ENCODE results near the gene VAC14.

GRCh38 chr16:70713824-70714223 lies 87.1 kb downstream of the VAC14 start:
- TF ChIP-seq POLR2A (IDR thresholded peaks at IDR 0.05): no peak
- no peak for TF ChIP-seq CTCF (IDR thresholded peaks at IDR 0.05)
